Fibroblast of pulmonary artery (primary cell): ENCODE data around the gene GSTM2.
"Not testable (repeated sequence)": the region's sequence is repeated elsewhere in the genome, so short reads cannot be mapped to it uniquely, and the experiment has no call there.

Experiments used
- DNase-seq: peaks from one replicate; pipeline ENCODE4 v3.0.0-alpha.2; 2010; ENCODE audit warnings: low read depth
- H3K4me3 ChIP-seq: replicated peaks from 2 replicates; pipeline ENCODE4 v1.5.1; 2011; ENCODE audit warnings: low read depth, mild to moderate bottlenecking, control low read depth, low read length, moderate library complexity
- CTCF ChIP-seq: IDR thresholded peaks from 2 replicates; pipeline ENCODE4 v1.5.1; 2011; ENCODE audit warnings: mild to moderate bottlenecking, control low read depth, low read length, inconsistent platforms; ENCODE audit errors: missing control alignments

The GSTM2 gene

GRCh38 chr1:109657395-109657794 lies 10.5 kb upstream of the GSTM2 start:
- H3K4me3 ChIP-seq = no peak overlapping the region
- DNase-seq = no peak
- no peak for TF ChIP-seq CTCF

GRCh38 chr1:109657970-109658369 lies 9.9 kb upstream of the GSTM2 start:
- no peak overlapping the region for H3K4me3 ChIP-seq
- no peak for TF ChIP-seq CTCF
- no peak for DNase-seq

GRCh38 chr1:109658533-109659042 lies 9.3 kb upstream of the GSTM2 start:
- TF ChIP-seq CTCF = no peak
- no peak overlapping the region for H3K4me3 ChIP-seq
- no peak for DNase-seq

GRCh38 chr1:109659145-109659544 lies 8.7 kb upstream of the GSTM2 start:
- no peak for TF ChIP-seq CTCF
- DNase-seq = no peak
- H3K4me3 ChIP-seq = no peak overlapping the region

- DNase-seq = no peak
- no peak overlapping the region for H3K4me3 ChIP-seq
- no peak for TF ChIP-seq CTCF
Measured at GRCh38 chr1:109659997-109660690, 7.7 kb upstream of the GSTM2 start.

GRCh38 chr1:109660691-109661026 lies 7.2 kb upstream of the GSTM2 start:
- not testable (repeated sequence) for H3K4me3 ChIP-seq, DNase-seq

- no peak overlapping the region for H3K4me3 ChIP-seq
- no peak for DNase-seq
- TF ChIP-seq CTCF = no peak
Measured at GRCh38 chr1:109661391-109661790, 6.5 kb upstream of the GSTM2 start.
